Measurements from ENCODE around the gene EP400. TPM values are rescaled to one million over a fixed set of nuclear protein-coding genes. Genes with fewer than 3 reads are reported as not detected.

Gene EP400
- total and polyA plus RNA-seq, 2 of the 8 experiments (the other 6 are each of a cell fraction or from before 2014, with no cell fraction given) = 13.1 to 69.7 TPM

DNA sequence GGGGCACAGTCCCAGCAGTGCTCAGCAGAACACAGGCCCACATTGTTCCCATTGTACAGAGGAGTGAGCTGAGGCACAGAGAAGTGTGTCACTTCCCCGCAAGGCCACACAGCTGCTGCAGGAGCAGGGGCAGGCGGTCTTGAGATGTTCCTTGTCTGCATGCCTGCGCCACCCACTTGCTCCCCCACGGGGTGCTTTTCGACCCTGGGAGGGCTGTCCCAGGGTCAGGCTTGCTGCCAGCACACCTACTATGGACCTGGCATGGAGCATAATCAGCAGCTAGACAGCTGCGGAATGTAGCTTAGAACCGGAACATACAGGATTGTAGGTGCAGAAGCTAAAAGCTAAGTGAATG is 7.8 kb upstream of the EP400 start:
- H3K9me3 ChIP-seq (ENCODE audit: insufficient read depth in 2 of 2, low read depth in 1 of 2, low read length in 1 of 2) = no peaks in the 10 kb centered on the region
- no peaks in the 10 kb centered on the region for H3K79me1 ChIP-seq (ENCODE audit: low read depth, low read length)
- no peak overlapping the region for H3K27ac ChIP-seq (ENCODE audit: low read depth, low read length)
- H3K56ac ChIP-seq (replicated peaks; ENCODE audit: insufficient read length, low read depth, low read length) = no peak overlapping the region
- H3K9ac ChIP-seq (replicated peaks in 1 of 4; ENCODE audit: extremely low read depth in 1 of 4, low read depth in 3 of 4, low read length in 3 of 4) = no peak overlapping the region
- H4K91ac ChIP-seq (replicated peaks; ENCODE audit: insufficient read length, low read length) = no peak overlapping the region
- H3K79me2 ChIP-seq (ENCODE audit: control insufficient read depth in 1 of 2, insufficient read depth in 2 of 2, low read length in 2 of 2) = no peaks in the 10 kb centered on the region
- H2AK5ac ChIP-seq (ENCODE audit: low read depth, low read length) = no peak overlapping the region
- H4K5ac ChIP-seq (ENCODE audit: insufficient read length, low read depth, low read length) = no peak overlapping the region
- H3K36me3 ChIP-seq (ENCODE audit: control insufficient read depth in 2 of 4, insufficient read depth in 4 of 4, low read length in 3 of 4) = peaks cover 21 to 60% (median 46%) of the 10 kb centered on the region in 4 experiments
- no peak overlapping the region for H2BK15ac ChIP-seq (ENCODE audit: low read length)
- no peaks in the 10 kb centered on the region for H3K4me1 ChIP-seq (replicated peaks in 1 of 4; ENCODE audit: control insufficient read depth in 3 of 4, insufficient read depth in 4 of 4, low read length in 3 of 4)
- 96% methylated on average over 7 of the region's 7 CpGs; no CpG with 5 or more reads in 1 of the 2 experiments for WGBS, 2 experiments (ENCODE audit: extremely low coverage in 1 of 2, insufficient coverage in 1 of 2, insufficient read length in 1 of 2, insufficient replicate concordance in 2 of 2, low coverage in 1 of 2, low lambda C conversion rate in 2 of 2, missing lambda C conversion rate in 1 of 2)
- no peaks in the 10 kb centered on the region for H3K27me3 ChIP-seq (replicated peaks in 1 of 4; ENCODE audit: control insufficient read depth in 3 of 4, extremely low read depth in 1 of 4, insufficient read depth in 3 of 4, low read length in 3 of 4)
- H3K23ac ChIP-seq (ENCODE audit: insufficient read length) = no peak overlapping the region
- H3K4me2 ChIP-seq (ENCODE audit: insufficient read depth in 1 of 2, low read depth in 2 of 2, low read length in 2 of 2) = no peak overlapping the region
- no peak overlapping the region for H2AFZ ChIP-seq (ENCODE audit: low read length)
- no peak overlapping the region for H2BK12ac ChIP-seq (ENCODE audit: low read depth, low read length)
- peaks cover 0 to 18% of the 10 kb centered on the region in 2 experiments for H4K20me1 ChIP-seq (replicated peaks in 1 of 2; ENCODE audit: control insufficient read depth in 1 of 2, insufficient read depth in 2 of 2, low read length in 2 of 2)
- H3K18ac ChIP-seq (ENCODE audit: extremely low read depth, low read length) = no peak overlapping the region
- CTCF ChIA-PET (ENCODE audit: partially characterized antibody) = no interaction called here
- no peak overlapping the region for H3K4ac ChIP-seq (replicated peaks; ENCODE audit: insufficient read length, low read depth, low read length)
- POLR2A ChIA-PET (ENCODE audit: partially characterized antibody) = interaction anchor here (1.1 to 5.6 kb wide), 6 partner anchors 6 to 16 kb away, joined by 3 to 44 read pairs (median 6); partner anchors contain the start of genes EP400 and PUS1
- H4K8ac ChIP-seq (ENCODE audit: extremely low read depth, insufficient read depth, low read length) = no peak overlapping the region
- H3K14ac ChIP-seq (ENCODE audit: insufficient read length) = no peak overlapping the region
- FAIRE-seq (no peak), DNase-seq (ENCODE audit: low read depth in 1 of 2, low spot score in 2 of 2) (no peak)
- H2BK120ac ChIP-seq (replicated peaks; ENCODE audit: low read depth, low read length) = no peak overlapping the region
- H2BK5ac ChIP-seq (ENCODE audit: low read depth, low read length) = 0 out of 2 replicates have a peak overlapping the region, but pooled peaks have one; percentile 24
- no peaks in the 10 kb centered on the region for H3K23me2 ChIP-seq (ENCODE audit: low read depth, low read length)
- no peak overlapping the region for H3K4me3 ChIP-seq (ENCODE audit: extremely low read depth in 1 of 4, insufficient read depth in 2 of 4, low read depth in 3 of 4, low read length in 4 of 4)
- TF ChIP-seq POLR2A (IDR thresholded peaks at IDR 0.05; ENCODE audit: control extremely low read depth in 1 of 2, low read depth in 2 of 2, low read length in 2 of 2) (peak in 1 of 2 experiments; percentile 39; a peak in 1 of 3 replicates), SRF (IDR thresholded peaks at IDR 0.05; ENCODE audit: low read depth, low read length) (no peak)
- no peak overlapping the region for H2BK20ac ChIP-seq (ENCODE audit: low read length)

All from H1 (cell line).